ENCODE data around the gene ADAMTS2.

GRCh38 chr5:179125789-179126505 is 219.3 kb downstream of the ADAMTS2 start:
- TF ChIP-seq EZH2 (IDR thresholded peaks at IDR 0.05; ENCODE audit: low read length, unreplicated experiment) (no peak), CTCF (conservative IDR thresholded peaks at IDR 0.05; ENCODE audit: low read depth, low read length) (no peak), EZH2phosphoT487 (IDR thresholded peaks at IDR 0.05; ENCODE audit: borderline replicate concordance, low read length) (no peak)
